Ishikawa (cell line): Measurements from ENCODE around the gene LONRF2.

Experiments
- CEBPB ChIP-seq: IDR thresholded peaks from 2 replicates; pipeline ENCODE4 v1.6.1; 2012
- CREB1 ChIP-seq: IDR thresholded peaks from 2 replicates; pipeline ENCODE4 v1.6.1; 2012; ENCODE audit warnings: low read depth
- EGR1 ChIP-seq: IDR thresholded peaks from 2 replicates; pipeline ENCODE4 v1.6.1; 2012
- EP300 ChIP-seq: IDR thresholded peaks from 2 replicates; pipeline ENCODE4 v1.6.1; 2012; ENCODE audit warnings: borderline replicate concordance
- FOXM1 ChIP-seq: IDR thresholded peaks from 2 replicates; pipeline ENCODE4 v1.6.1; 2012; ENCODE audit warnings: low read depth, borderline replicate concordance
- NFIC ChIP-seq: IDR thresholded peaks from 2 replicates; pipeline ENCODE4 v1.6.1; 2012
- RAD21 ChIP-seq: IDR thresholded peaks from 2 replicates; pipeline ENCODE4 v1.6.1; 2012; ENCODE audit warnings: low read depth
- TAF1 ChIP-seq: IDR thresholded peaks from 2 replicates; pipeline ENCODE4 v1.6.1; 2012; ENCODE audit warnings: low read depth, mild to moderate bottlenecking
- TEAD4 ChIP-seq: IDR thresholded peaks from 2 replicates; pipeline ENCODE4 v1.6.1; 2012
- USF1 ChIP-seq: IDR thresholded peaks from 2 replicates; pipeline ENCODE4 v1.6.1; 2012
- YY1 ChIP-seq: IDR thresholded peaks from 2 replicates; pipeline ENCODE4 v1.6.1; 2012; ENCODE audit warnings: low read depth
- ZBTB7A ChIP-seq: IDR thresholded peaks from 2 replicates; pipeline ENCODE4 v1.6.1; 2012; ENCODE audit warnings: low read depth

GRCh38 chr2:100230754-100231153, 91.5 kb downstream of the LONRF2 start:
- TF ChIP-seq EP300 (no peak), FOXM1 (no peak), CEBPB (no peak), RAD21 (no peak), EGR1 (no peak), YY1 (no peak), CREB1 (no peak), TEAD4 (no peak), NFIC (peak; percentile 42), TAF1 (no peak), USF1 (no peak), ZBTB7A (no peak)
